Uterus (tissue), 2 donors: ENCODE measurements around the gene ZNF217.

ENCODE experiments used
- CTCF ChIP-seq, 4 experiments: fragments of 200-600 bp in 2 of 4; fragments of 450-650 bp in 2 of 4; sonication (generic) in 2 of 4; IDR thresholded peaks; one replicate each; pipeline ENCODE4 v1.5.1; 2016 to 2019; ENCODE audit warnings: antibody characterized with exemption in 4 of 4, mild to moderate bottlenecking in 2 of 4, moderate library complexity in 1 of 4
- POLR2A ChIP-seq, 2 donors: fragments of 450-650 bp; IDR thresholded peaks; one replicate each; pipeline ENCODE4 v1.6.1; 2016; ENCODE audit warnings: antibody characterized with exemption in 2 of 2, mild to moderate bottlenecking in 1 of 2, moderate library complexity in 1 of 2

GRCh38 chr20:53597030-53597482 lies 3.4 kb upstream of the ZNF217 start:
- TF ChIP-seq CTCF (IDR thresholded peaks at IDR 0.05), result no peak
- no peak for TF ChIP-seq POLR2A (IDR thresholded peaks at IDR 0.05)
